Measurements from ENCODE around the gene LRRC47. TPM values are rescaled to one million over a fixed set of nuclear protein-coding genes. Genes with fewer than 3 reads are reported as not detected.

The LRRC47 gene
- total RNA-seq, 1 donor from 2014 or later = 54.7 TPM

GRCh38 chr1:3776231-3776961 lies 19.9 kb downstream of the LRRC47 start:
- ATAC-seq (ENCODE audit: poor library complexity) = no peak

GRCh38 chr1:3775490-3776230 lies 20.6 kb downstream of the LRRC47 start:
- no peak for ATAC-seq (ENCODE audit: poor library complexity)
- intact Hi-C loops (cut with DNase I) = no loop called here
- peak; percentile 77 for DNase-seq

More at GRCh38 chr1:3776231-3776961, 19.9 kb downstream of the LRRC47 start:
- DNase-seq = no peak
- intact Hi-C loops (cut with DNase I) = no loop called here

DNA sequence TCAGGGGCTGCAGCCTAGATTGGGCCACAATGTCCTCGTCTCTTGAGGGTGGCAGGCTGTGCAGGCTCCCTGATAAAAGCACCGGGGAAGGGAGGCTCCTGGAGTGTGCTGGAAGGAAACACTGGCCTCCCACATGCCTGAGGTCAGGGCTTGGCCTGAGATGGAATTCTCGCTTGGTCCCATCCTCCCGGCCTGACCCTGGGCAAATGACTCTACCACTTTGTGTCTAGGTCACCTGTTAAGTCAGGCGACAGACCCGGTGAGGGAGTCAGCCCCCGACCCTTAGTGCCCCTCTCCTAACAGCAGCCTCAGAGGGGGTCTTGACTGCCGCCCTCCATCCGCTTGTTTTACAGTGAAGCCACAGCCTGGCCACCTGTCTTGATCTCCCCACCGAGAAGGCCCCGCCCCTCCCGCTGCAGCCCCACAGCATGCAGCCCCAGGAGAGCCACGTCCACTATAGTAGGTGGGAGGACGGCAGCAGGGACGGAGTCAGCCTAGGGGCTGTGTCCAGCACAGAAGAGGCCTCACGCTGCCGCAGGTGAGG lies 21.3 kb downstream of the LRRC47 start:
- intact Hi-C loops (cut with DNase I) = no loop called here
- DNase-seq (no peak), ATAC-seq (ENCODE audit: poor library complexity) (no peak)

- ATAC-seq (ENCODE audit: poor library complexity) (no peak), DNase-seq (no peak)
- intact Hi-C loops (cut with DNase I) = no loop called here
Observed at GRCh38 chr1:3774276-3774945, 21.9 kb downstream of the LRRC47 start.

DNA sequence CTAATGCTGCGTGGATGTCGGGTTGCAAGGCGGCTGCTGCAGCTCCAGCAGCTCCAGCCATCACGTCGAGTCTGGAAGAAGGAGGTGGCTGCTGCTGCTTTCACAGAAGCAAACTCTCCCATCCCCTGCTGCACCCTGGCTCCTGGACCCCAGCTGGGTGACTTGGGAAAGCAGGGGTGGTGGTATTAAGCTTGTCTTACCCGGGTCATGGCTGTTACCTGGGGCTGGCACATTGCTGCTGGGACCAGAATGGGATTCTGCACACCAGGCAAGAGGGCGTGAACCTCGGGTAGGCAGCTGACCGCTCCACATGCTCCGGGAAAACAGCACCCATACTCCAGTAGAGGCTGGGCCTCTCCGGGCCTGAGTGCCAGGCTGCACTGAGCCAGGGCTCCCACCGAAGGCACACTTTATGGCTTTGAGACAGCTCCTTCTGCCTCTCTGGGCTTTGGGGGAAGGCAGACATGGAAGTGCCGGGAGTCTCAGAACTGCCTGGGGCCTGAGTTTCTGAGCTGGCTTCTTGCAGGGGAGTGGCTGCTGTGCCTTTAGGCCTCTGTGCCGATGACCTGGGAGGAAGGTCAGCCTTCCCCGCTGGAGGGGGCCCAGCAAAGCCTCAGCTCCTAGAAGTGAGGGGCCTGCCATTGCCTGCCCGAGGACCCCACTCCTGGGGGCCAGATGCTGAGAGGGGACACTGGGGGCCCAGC lies 22.6 kb downstream of the LRRC47 start:
- ATAC-seq (ENCODE audit: poor library complexity) = no peak
- intact Hi-C loops (cut with DNase I) = no loop called here
- DNase-seq = no peak

- ATAC-seq (ENCODE audit: poor library complexity) (peak; percentile 1), DNase-seq (no peak)
- intact Hi-C loops (cut with DNase I) = no loop called here
Observed at GRCh38 chr1:3772715-3773571, 23.4 kb downstream of the LRRC47 start, which contains the start of gene SMIM1. Gene SMIM1, plus strand, starts transcription at chr1:3772749. Its CDS starts 2,625 bp downstream, at chr1:3775374.

- peak; percentile 85 for ATAC-seq (ENCODE audit: poor library complexity)
- intact Hi-C loops (cut with DNase I) = no loop called here
Observed at GRCh38 chr1:3772027-3772714, 24.1 kb downstream of the LRRC47 start.

DNA sequence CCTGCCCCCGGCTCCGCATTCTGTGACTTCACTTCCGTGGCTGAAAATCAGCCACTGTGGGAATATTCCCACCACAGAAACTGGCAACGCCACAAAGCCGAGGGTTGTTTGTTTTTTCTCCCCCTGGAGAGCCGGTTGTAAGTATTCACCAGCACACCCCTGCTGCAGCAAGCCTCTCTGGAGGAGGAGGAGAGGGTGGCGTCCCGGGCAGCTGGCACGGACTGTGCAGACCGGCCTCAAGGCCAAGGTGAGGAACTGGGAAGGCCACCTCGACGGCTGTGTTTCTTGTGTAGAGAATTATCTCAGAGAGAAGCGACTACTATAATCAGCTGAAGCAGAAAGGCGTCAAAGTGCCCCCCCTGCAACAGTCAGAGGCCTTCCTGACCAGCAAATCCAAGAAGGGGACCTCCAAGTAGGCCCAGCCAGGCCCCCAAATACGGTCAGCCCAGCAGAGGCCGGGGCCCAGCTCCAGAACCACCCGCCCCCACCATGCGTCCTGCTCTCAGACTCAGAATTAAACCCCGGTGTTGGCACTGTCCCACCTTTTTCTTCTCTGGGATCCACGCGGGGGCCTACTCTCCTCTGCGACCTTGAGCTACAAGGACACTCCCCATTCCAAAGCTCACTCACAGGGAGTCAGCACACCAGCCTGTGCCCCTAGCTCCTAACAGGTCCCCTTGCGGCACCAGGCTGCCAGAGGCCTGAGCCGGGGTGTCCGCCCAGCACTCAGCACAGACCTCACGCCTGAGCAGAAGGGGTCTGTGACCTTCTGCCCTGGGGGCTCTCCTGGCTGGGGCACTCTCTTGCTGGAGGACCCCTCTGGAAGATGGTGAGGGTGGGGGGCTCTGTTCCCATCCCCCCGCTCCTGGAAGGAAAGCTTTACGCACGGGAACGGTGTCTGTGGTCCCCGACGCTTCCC lies 24.9 kb downstream of the LRRC47 start:
- DNase-seq (no peak), ATAC-seq (ENCODE audit: poor library complexity) (peak; percentile 6)
- intact Hi-C loops (cut with DNase I) = no loop called here

More at GRCh38 chr1:3772027-3772714, 24.1 kb downstream of the LRRC47 start:
- peak; percentile 95 for DNase-seq

GRCh38 chr1:3770047-3770765 lies 26.1 kb downstream of the LRRC47 start:
- intact Hi-C loops (cut with DNase I) = no loop called here
- ATAC-seq (ENCODE audit: poor library complexity) (no peak), DNase-seq (no peak)

DNA sequence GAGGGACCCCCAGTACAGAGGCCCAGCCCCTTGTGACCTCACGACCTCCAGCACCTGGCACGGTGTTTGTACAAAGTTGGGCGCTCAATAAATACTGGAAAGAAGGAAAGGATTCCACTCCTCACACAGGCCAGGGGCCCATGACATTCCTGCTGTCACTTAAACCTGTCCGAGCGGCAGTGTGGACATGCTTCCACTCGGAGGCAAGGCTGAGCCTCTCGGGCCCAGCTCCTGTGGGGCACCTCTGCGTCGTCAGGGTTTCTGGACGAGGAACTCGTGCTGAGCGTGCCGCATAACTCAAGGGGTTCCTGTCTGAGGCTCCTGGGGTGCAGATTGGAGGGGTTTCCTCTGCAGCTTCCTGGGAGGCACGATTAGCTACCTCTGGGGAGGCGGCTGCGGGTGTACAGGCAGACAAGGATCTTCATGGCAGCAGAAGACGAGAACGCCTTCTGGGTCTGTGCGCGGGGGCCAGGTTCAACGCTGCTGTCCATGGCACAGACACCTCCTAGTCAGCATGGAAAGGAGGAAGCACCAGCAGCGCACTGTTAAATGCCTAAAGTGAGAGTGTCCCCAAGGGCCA lies 27.4 kb downstream of the LRRC47 start:
- no peak for DNase-seq
- intact Hi-C loops (cut with DNase I) = no loop called here

DNA sequence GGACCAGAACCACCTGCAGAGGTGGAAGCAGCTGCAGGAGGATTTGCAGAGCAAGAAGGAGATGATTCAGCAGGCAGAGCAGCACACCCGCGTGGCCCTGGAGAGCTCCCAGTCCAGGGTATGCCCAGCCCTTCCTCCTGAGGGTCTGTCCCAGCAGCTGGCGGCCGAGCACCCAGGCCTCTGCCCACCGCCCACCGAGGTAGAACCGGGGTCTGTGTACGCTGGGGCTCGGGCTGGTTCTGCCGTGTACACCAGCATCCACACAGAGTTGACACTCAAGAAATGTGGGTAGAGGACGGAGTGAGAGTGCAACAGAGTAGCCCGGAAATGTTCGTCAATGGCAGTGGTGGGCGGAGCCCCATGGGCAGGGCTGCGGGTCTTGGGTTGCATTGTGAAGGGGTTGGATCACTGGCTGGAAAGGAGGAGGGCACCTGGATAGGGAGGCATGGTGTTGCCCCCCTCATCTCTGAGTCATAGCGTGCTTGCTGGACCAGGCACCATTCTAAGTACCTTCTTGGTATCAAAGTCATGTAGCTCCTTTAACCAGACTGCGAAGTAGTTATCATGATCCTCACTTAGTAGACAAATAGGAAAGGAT lies 28.9 kb downstream of the LRRC47 start:
- ATAC-seq (ENCODE audit: poor library complexity) (no peak), DNase-seq (no peak)
- intact Hi-C loops (cut with DNase I) = no loop called here

More for the DNA sequence above, 27.4 kb downstream of the LRRC47 start:
- ATAC-seq (ENCODE audit: poor library complexity) = no peak

- intact Hi-C loops (cut with DNase I) = no loop called here
- DNase-seq (no peak), ATAC-seq (ENCODE audit: poor library complexity) (no peak)
Observed at GRCh38 chr1:3763351-3764125, 32.8 kb downstream of the LRRC47 start.

DNA sequence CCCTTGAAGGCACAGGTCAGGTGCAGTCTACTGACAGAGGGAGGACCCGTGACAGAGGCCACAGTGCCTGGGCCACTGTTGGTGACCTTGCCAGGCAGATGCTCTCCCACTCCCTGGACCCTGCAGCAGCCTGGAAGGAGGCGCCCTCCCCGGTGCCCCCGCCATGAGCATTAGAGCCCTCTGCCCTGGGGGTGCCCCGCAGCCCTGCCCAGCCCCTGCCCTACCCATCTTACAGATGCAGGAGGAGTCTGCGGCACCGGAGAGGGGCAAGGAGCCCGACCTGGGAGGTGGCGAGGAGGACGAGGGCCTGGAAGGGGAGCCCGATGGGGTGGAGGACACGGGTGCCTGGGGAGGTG lies 33.4 kb downstream of the LRRC47 start:
- no peak for ATAC-seq (ENCODE audit: poor library complexity)
- intact Hi-C loops (cut with DNase I) = no loop called here
- no peak for DNase-seq

DNA sequence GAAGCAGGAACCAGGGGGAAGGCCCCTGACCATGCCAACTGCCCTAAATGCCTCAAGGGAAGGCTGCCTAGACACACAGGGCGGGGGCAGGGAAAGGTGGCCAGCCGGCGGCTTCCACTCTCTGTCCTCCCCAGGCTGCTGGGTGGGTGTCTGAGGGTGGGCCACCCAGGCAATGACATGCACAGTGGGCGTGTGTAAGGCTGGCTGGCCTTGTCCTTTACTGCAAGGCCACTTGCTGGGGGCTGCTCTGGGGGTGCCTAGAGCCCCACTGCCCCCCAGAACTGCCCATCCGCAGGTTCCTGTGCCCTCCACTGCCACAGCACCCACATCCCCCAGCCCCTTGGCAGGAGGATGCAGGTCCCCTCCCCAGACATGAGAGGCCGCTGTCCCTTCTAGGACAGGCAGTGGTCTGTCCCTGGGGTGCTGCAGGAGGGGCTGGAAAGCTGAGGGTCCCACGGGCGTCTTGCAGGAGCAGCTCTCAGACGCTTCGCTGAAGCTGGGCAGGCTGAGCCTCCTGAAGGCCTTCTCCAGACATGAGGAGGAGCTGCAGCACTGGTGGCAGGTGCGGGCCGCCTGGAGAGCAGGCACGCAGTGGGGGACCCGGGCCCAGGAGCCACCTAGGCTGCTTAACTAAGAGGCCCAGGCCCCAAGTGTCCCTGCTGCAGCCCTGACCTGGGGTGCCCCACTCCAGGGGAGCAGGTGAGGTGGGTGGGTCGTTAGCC lies 34.0 kb downstream of the LRRC47 start:
- intact Hi-C loops (cut with DNase I) = no loop called here
- no peak for DNase-seq
- no peak for ATAC-seq (ENCODE audit: poor library complexity)
